Posterior cingulate gyrus (tissue), 11 donors: Measurements from ENCODE around the gene FHIT.
"Not testable (repeated sequence)": the region's sequence is repeated elsewhere in the genome, so short reads cannot be mapped to it uniquely, and the experiment has no call there.

Experiments used
- DNase-seq, 10 donors: peaks; one replicate each; pipeline versions ENCODE4 v3.0.0 to v3.0.0-alpha.2; 2020 to 2021; ENCODE audit warnings: mixed read lengths in 3 of 10
- intact Hi-C: fragments of 100-400 bp; cut with DNase I; formaldehyde crosslinking; loops from one replicate; pipeline ENCODE4 v1.15.1; 2023

The FHIT gene

DNA sequence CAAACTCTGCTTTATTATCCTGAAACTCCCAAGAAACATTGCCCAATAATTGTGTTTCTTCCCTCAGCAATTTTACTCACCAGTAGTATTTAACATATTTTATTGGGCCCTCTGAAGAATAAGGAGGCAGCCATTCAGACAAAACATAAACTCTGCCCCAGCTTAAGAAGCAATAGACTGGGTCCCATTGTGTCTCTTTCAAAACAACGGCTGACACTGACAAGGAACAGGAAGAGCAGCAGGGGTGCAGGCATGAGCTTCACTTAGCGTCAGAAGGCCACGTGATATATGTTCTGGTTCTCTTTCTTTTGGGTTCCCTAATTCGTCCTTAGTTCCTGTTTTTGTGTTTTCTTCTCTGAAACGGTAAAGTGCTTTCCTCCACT lies 242.3 kb downstream of the FHIT start:
- peak in 2 of 10 donors; percentile 15 to 69 for DNase-seq
- intact Hi-C loops, result no loop called here

DNA sequence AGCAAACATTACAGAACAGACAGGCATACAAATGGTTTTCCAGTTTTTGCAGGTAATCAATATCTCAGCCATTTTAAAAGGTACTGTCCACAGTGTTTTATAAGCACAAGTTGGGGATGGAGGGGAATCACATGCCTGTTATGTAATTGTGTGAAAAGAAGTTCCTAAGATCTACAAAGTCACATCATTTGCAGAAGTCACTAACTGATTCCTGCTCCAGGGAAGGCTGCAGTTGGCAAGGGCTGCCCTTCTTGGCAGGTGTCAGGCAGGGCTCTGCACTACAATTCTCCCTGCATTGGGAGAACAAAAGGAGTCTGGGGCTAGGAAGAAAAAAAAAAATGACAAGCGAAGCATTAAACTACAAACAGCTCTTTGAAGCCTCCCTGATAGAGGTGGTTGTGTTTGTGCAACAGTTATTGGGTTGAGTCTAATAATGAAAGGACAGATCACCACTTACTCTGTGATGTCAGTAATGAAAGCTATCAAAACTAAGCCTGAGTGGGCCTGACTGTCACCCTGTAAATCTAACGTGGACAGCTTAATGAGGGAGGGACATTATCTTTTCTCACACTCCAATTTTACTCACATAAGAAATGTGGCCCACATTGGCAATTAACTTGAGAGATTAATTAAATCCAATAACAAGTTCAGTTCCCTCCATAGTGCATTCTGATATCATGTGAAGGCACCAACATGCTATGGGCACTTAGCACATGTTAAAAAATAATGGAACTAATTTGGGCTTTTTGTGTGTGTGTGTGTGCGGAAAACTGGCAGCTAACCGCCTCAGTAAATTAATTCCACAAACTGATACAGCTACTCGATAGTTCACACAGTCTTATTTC lies 242.9 kb downstream of the FHIT start:
- intact Hi-C loops, result no loop called here
- DNase-seq, result no peak

DNA sequence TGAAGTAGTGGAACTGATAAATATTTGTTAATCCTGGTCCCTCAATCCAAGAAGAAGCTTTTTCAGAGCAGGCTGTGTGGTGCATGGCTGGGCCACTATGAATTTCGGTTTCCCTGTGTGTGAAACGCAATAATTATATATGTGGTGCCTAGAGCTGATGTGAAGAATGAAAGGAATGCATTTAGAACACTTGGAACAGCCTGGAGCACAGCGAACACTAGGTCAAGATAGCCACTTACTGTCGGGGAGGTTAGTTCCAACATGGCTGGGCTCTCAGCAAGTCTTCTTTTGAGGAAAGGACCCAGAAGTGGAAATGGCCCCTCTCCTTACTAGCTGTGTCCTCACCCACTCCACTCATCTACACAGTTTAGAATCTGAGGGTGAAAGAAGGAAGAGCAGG lies 245.7 kb downstream of the FHIT start:
- intact Hi-C loops, result no loop called here
- no peak for DNase-seq

- intact Hi-C loops, result no loop called here
- no peak for DNase-seq
Observed at GRCh38 chr3:60998858-60999257, 252.4 kb downstream of the FHIT start.

DNA sequence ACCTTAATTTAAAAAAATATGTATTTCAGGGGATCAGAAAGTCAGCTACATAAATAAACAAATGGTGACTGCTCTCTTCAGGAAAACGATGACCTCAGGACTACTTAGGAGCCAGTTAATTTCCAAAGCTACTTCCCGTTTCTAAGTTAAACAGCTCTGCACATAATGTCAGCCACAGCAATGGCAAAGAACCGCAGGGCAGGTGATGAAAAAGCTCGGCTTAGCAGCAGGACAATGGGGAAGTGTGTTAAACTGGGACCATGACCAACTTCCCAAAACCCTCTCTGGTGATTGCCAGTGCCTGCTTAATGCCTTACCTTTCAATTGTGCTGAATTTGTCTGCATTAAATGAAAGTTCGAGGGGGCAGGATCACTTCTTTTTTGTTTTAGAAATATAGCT lies 258.9 kb downstream of the FHIT start:
- intact Hi-C loops, result no loop called here
- DNase-seq, result peak in 1 of 10 donors; percentile 54

DNA sequence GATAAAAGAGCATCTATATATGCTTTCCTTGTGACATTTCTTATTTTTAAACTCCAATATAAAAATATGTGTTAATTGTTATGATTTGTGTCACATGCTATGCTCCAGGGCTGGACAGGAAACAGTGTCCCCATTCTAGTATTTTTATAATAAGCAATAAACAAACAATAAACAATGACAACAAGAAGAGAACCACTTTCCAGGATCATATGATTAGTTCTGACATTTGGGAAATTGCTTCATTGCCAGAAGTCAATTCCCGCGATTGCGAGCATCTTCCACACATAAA lies 260.9 kb downstream of the FHIT start:
- no peak for DNase-seq

DNA sequence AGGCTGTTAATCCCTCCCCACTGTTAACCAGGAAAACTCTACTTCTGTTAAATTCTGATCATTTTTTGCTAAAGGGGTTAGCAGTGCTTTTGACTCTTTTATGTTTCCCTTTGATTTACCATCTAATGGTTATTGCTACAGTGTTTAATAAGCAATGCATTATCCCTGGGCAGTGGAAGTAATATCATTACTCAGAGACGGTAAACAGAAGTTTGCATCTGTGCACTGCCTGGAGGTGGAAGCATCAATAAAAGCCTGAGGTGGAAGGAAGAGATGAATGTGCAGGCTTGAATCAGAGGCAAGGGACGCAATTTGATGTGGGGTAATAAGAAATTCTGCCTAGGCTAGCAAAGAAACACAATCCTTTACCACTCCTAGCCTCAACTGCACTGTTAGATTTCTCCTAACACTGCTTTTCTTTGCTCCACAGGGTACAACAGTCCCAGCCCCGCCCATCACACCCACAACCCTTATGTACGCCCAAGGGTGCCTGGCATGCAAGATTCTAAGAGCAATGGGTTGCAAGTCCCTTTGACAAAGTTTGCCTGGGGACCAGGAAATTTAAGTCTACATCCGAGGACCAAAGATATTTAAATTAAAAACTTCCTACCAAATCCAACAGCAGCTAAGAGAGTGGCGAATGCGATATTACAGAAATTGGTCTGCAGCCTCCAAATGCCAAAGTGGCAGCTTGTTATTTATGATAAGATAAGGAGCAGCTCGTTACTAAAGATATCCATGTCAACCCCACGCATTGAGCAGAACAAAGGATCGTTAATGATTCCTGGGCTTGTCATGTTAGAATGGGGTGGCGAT lies 261.4 kb downstream of the FHIT start:
- intact Hi-C loops, result no loop called here
- no peak for DNase-seq

More for the DNA sequence above, 260.9 kb downstream of the FHIT start:
- intact Hi-C loops, result no loop called here

DNA sequence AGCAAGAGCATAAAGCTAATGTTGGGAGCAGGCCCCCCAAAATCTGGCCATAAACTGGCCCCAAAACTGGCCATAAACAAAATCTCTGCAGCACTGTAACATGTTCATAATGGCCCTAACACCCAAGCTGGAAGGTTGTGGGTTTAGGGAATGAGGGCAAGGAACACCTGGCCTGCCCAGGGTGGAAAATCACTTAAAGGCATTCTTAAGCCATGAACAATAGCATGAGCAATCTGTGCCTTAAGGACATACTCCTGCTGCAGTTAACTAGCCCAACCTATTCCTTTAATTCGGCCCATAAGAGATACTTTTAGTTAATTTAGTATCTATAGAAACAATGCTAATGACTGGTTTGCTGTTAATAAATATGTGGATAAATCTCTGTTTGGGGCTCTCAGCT lies 264.1 kb downstream of the FHIT start:
- intact Hi-C loops, DNase-seq: not testable (repeated sequence)

GRCh38 chr3:60986552-60986951 lies 264.7 kb downstream of the FHIT start:
- no peak for DNase-seq
- intact Hi-C loops, result no loop called here

GRCh38 chr3:60983906-60984305 lies 267.3 kb downstream of the FHIT start:
- intact Hi-C loops, result no loop called here
- DNase-seq, result no peak

- intact Hi-C loops, result no loop called here
- no peak for DNase-seq
Observed at GRCh38 chr3:60980342-60980692, 270.9 kb downstream of the FHIT start.

DNA sequence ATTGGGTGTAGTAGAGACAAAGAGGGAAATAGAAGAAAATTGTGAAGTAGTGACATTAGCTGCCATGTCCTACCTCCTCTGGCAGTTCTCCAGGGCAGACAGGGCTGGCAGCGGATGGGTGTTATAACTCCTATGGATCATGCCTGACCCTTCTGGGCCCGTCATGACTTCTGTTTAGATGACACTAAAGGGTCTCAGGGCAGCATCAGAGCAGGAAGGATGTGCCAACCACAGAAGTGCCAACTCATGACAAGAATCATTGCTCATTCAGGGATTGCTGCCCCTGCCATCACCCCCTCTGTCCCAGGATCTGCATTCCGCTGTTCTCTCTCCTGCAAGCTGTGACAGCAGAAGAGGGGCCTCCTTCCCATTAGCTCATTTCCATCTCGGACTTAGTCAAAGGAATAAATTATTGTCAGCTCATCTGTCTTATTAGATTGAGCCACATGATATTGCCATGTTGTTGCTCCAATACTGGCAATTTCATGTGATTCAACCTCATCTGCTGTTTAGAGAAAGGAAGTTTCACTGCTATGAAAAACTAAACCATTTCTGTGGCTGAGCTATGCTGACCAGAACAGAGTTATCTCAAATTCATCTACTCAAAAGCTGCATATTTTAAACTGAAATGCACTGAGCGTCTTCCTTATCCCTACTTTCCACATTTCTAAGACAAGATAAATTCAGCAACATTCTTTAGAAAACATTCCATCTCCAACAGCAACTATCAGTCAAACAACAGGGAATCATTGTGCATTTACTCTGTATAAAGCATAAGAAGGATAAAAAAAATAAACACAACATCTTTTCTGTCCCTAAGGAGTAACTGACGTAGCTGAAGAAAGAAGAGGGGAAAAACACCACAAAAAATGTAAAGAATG lies 271.6 kb downstream of the FHIT start:
- intact Hi-C loops, result no loop called here
- no peak for DNase-seq

DNA sequence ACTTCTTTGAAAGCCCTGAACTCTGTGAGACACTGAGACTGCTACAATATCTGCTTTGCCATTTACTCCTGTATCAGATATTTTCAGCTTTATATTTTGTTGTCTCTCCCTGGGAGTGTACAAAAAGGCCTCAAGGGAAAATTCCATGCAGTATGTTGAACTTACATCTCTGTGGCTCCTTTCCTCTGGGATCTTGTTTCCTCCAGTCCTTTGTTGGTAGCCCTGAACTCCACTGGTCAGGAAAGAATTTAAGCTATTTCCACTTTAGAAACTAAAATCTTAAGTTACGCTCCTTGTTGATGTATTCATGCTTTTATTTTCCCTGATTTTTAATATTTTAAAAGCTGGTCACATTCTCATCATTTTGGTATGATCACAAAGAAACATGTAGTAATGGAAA lies 277.9 kb downstream of the FHIT start:
- DNase-seq, result no peak
- intact Hi-C loops, result no loop called here

- intact Hi-C loops, result no loop called here
- DNase-seq, result no peak
Observed at GRCh38 chr3:60972599-60972998, 278.7 kb downstream of the FHIT start.

GRCh38 chr3:60970850-60971249 lies 280.4 kb downstream of the FHIT start:
- intact Hi-C loops, result no loop called here

GRCh38 chr3:60967141-60967540 lies 284.1 kb downstream of the FHIT start:
- intact Hi-C loops, result no loop called here
- no peak for DNase-seq

More at GRCh38 chr3:60970850-60971249, 280.4 kb downstream of the FHIT start:
- DNase-seq, result no peak

- intact Hi-C loops, result no loop called here
- no peak for DNase-seq
Observed at GRCh38 chr3:60957541-60957940, 293.7 kb downstream of the FHIT start.

GRCh38 chr3:60956729-60957128 lies 294.5 kb downstream of the FHIT start:
- no peak for DNase-seq
- intact Hi-C loops, result no loop called here

DNA sequence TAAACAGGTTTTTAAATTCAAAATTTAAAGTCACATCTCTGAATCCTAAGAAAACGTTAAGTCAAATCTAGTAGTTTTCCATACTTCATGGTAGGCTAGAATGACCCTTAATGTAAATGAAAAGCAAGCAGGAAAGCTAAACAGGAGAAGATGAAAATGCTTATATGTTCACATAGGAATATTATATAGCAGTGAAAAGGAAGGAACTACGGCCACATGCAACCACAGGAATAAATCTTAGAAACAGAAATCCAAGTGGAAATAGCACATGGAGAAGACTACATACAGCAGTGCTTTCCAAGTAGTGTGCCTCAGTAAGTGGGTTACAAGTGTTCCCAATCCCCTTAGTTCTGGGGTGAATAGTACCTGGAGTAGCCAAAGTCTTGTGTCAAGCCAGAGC lies 296.2 kb downstream of the FHIT start:
- no peak for DNase-seq
- intact Hi-C loops, result no loop called here

DNA sequence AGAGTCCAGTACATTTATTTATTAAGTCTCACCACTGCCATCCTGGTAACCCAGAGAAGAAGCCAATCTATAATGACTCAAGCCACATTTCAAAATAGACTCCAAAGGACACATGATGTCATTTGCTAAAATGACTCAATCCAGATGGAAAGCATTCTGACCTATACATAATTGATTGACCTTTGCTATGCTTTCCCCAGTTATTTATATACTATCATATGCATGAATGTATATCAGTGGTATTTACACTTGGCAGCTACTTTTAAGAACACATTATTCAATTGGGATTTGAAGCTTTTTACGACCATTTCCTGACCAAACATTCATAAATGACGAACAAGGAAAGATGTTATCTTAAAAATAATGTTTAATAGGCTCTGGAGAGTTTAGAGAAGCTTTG lies 297.2 kb downstream of the FHIT start:
- DNase-seq, result no peak
- intact Hi-C loops, result no loop called here

DNA sequence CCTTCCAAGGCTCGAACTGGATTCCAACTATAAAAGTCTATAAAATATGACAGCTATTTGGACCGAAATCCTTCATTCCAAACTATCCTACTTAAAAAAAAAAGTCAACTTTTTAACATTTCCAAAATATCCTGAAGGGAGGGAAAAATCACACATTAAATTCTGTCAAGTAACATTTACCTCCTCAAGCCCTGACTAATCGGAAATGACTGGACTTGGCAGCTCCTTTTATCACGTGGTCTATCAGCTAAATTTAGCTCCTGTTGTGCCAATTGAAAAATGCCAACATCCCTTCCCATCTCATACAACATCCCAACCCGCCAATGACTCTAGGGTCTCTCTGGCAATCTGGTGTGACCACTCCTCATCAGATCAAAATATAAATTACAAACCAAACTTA lies 297.9 kb downstream of the FHIT start:
- no peak for DNase-seq

More for the DNA sequence above, 297.9 kb downstream of the FHIT start:
- intact Hi-C loops, result no loop called here
